ENCODE measurements around the gene DVL3. TPM values are rescaled to one million over a fixed set of nuclear protein-coding genes. Genes with fewer than 3 reads are reported as not detected.
"Not testable (repeated sequence)": the region's sequence is repeated elsewhere in the genome, so short reads cannot be mapped to it uniquely, and the experiment has no call there.

Gene DVL3
- polyA plus RNA-seq, 1 donor from 2014 or later = 78.9 TPM

DNA sequence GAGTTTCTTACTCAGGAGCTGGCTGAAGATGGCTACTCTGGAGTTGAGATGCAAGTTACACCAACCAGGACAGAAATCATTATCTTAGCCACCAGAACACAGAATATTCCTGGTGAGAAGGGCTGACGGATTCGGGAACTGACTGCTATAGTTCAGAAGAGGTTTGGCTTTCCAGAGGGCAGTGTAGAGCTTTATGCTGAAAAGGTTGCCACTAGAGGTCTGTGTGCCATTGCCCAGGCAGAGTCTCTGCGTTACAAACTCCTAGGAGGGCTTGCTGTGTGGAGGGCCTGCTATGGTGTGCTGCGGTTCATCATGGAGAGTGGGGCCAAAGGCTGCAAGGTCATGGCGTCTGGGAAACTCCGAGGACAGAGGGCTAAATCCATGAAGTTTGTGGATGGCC is 5.4 kb upstream of the DVL3 start:
- not testable (repeated sequence) for H3K9ac ChIP-seq (ENCODE audit: low read length); H4K20me1 ChIP-seq (ENCODE audit: insufficient read depth); H3F3A ChIP-seq (ENCODE audit: insufficient read depth, low read length, poor library complexity, severe bottlenecking); H3K79me2 ChIP-seq (replicated peaks; ENCODE audit: insufficient read depth, low read length); H3K4me2 ChIP-seq (ENCODE audit: low read length); H2AFZ ChIP-seq (ENCODE audit: low read depth, low read length); H3K4me3 ChIP-seq (ENCODE audit: low read length); H3K27me3 ChIP-seq (ENCODE audit: insufficient read depth, low read depth, low read length); H3K36me3 ChIP-seq (ENCODE audit: insufficient read depth, low read length); H3K27ac ChIP-seq (ENCODE audit: low read length); H3K9me2 ChIP-seq (ENCODE audit: insufficient read depth, low read length); H3K9me3 ChIP-seq (ENCODE audit: low read length)

DNA sequence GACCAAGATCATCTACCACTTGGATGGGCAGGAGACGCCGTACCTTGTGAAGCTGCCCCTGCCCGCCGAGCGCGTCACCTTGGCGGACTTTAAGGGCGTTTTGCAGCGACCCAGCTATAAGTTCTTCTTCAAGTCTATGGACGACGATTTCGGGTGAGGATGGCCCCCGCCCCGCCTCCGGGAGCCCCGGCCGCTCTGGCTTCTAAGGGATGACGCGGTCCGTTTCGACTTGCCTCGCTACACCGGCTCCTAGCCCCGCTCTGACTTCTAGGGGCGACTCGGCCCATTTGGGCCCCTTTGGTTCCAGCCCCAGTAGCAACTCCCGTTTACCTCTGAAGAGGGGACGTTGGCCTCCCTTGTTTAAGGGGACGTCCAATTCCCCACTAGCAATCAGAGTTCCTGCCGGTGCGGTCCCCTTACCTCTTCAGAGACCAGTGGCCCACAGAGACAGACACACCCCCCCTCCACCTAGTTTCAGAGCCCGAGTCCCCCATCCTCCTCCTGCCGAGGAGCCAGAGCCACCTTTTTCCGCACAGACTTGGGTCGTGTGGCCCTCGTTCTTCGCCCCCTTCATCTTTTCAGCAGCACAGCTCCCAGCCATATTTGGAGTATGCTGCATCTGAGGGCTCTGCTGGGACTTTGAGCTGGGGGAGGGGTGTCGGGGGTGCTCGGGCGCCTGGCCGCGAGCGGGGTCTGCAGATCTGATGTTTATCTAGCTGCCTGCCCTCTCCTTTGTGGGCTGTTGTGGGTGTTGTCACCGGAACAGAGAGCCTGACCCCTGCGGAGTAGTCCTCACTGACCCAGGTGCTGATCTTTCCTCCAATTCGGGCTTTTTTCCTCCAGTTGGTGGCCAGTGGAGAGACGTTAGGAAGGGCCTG is 706 bp downstream of the DVL3 start:
- Histone ChIP-seq H3K4me3 (ENCODE audit: low read length) (peak overlapping the region; percentile 97), H2AFZ (ENCODE audit: low read depth, low read length) (peak overlapping the region; percentile 37), H4K20me1 (ENCODE audit: insufficient read depth) (no peaks in the 10 kb centered on the region), H3K79me2 (replicated peaks; ENCODE audit: insufficient read depth, low read length) (peaks cover 46% of the 10 kb centered on the region), H3K9ac (ENCODE audit: low read length) (peak overlapping the region; percentile 92), H3K36me3 (ENCODE audit: insufficient read depth, low read length) (no peaks in the 10 kb centered on the region), H3K4me2 (ENCODE audit: low read length) (peak overlapping the region; percentile 94), H3K27ac (ENCODE audit: low read length) (peak overlapping the region; percentile 89), H3K9me3 (ENCODE audit: low read length) (no peaks in the 10 kb centered on the region), H3K27me3 (ENCODE audit: insufficient read depth, low read depth, low read length) (no peaks in the 10 kb centered on the region), H3K9me2 (ENCODE audit: insufficient read depth, low read length) (no peaks in the 10 kb centered on the region), H3F3A (ENCODE audit: insufficient read depth, low read length, poor library complexity, severe bottlenecking) (peaks cover 3% of the 10 kb centered on the region)
- TF ChIP-seq, protein P1, sequence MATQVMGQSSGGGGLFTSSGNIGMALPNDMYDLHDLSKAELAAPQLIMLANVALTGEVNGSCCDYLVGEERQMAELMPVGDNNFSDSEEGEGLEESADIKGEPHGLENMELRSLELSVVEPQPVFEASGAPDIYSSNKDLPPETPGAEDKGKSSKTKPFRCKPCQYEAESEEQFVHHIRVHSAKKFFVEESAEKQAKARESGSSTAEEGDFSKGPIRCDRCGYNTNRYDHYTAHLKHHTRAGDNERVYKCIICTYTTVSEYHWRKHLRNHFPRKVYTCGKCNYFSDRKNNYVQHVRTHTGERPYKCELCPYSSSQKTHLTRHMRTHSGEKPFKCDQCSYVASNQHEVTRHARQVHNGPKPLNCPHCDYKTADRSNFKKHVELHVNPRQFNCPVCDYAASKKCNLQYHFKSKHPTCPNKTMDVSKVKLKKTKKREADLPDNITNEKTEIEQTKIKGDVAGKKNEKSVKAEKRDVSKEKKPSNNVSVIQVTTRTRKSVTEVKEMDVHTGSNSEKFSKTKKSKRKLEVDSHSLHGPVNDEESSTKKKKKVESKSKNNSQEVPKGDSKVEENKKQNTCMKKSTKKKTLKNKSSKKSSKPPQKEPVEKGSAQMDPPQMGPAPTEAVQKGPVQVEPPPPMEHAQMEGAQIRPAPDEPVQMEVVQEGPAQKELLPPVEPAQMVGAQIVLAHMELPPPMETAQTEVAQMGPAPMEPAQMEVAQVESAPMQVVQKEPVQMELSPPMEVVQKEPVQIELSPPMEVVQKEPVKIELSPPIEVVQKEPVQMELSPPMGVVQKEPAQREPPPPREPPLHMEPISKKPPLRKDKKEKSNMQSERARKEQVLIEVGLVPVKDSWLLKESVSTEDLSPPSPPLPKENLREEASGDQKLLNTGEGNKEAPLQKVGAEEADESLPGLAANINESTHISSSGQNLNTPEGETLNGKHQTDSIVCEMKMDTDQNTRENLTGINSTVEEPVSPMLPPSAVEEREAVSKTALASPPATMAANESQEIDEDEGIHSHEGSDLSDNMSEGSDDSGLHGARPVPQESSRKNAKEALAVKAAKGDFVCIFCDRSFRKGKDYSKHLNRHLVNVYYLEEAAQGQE (IDR thresholded peaks at IDR 0.05; ENCODE audit: borderline replicate concordance) = no peak
- TF ChIP-seq MXI1 (conservative IDR thresholded peaks at IDR 0.05; ENCODE audit: poor library complexity, severe bottlenecking) = no peak
- peak; percentile 7 for TF ChIP-seq POLR2AphosphoS5 (IDR thresholded peaks at IDR 0.05)
- peak; percentile 45 for TF ChIP-seq TAF1 (IDR thresholded peaks at IDR 0.05; ENCODE audit: low read depth)

DNA sequence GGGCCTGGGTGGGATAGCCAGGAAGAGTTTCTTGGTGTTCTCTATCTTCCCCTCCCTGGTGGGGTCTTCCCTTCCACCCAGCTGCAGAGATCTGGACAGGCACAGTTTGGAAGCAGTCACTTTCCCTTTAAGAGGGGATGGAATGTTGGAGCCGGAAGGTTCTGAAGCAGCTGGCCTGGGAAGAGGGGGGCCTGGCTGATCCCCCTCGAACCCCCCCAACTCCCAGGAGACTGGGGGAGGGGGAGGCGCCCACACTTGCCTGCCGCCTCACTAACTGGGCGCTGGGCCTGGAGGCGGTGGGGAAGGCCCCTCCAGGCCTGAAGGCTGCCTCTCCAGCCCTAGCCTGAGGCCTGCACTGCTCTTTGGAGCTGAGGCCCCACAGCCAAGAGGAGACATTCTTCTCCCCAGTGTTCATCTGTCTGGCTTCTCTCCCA is 1.4 kb downstream of the DVL3 start:
- peak; percentile 9 for TF ChIP-seq POLR2AphosphoS5 (IDR thresholded peaks at IDR 0.05)
- TF ChIP-seq EP300 (conservative IDR thresholded peaks at IDR 0.05; ENCODE audit: poor library complexity, severe bottlenecking) = no peak
- TF ChIP-seq, protein P1 (IDR thresholded peaks at IDR 0.05; ENCODE audit: borderline replicate concordance) = peak; percentile 30
- Histone ChIP-seq H3K9ac (ENCODE audit: low read length) (peak overlapping the region; percentile 92), H3K9me2 (ENCODE audit: insufficient read depth, low read length) (no peaks in the 10 kb centered on the region), H3K4me2 (ENCODE audit: low read length) (peak overlapping the region; percentile 94), H4K20me1 (ENCODE audit: insufficient read depth) (no peaks in the 10 kb centered on the region), H3K27me3 (ENCODE audit: insufficient read depth, low read depth, low read length) (no peaks in the 10 kb centered on the region), H3K36me3 (ENCODE audit: insufficient read depth, low read length) (no peaks in the 10 kb centered on the region), H3K79me2 (replicated peaks; ENCODE audit: insufficient read depth, low read length) (peaks cover 46% of the 10 kb centered on the region), H2AFZ (ENCODE audit: low read depth, low read length) (peak overlapping the region; percentile 58), H3K27ac (ENCODE audit: low read length) (peak overlapping the region; percentile 89), H3K4me3 (ENCODE audit: low read length) (peak overlapping the region; percentile 97), H3F3A (ENCODE audit: insufficient read depth, low read length, poor library complexity, severe bottlenecking) (peaks cover 3% of the 10 kb centered on the region), H3K9me3 (ENCODE audit: low read length) (no peaks in the 10 kb centered on the region)

All from neural cell (in vitro differentiated cells).